ENCODE data around the gene CLSTN3. TPM values are rescaled to one million over a fixed set of nuclear protein-coding genes. Genes with fewer than 3 reads are reported as not detected.

CLSTN3 gene
- total and polyA plus RNA-seq, 4 donors: 30.8 to 74.2 (median 37.0) TPM

- Histone ChIP-seq H3K36me3 (ENCODE audit: control insufficient read depth in 4 of 4, insufficient read depth in 4 of 4, low read length in 4 of 4) (peaks cover 0 to 15% (median 7%) of the 10 kb centered on the region in 4 donors), H3K9me3 (ENCODE audit: control insufficient read depth in 4 of 4, insufficient read depth in 3 of 4, low read length in 3 of 4) (no peaks in the 10 kb centered on the region), H3K27me3 (ENCODE audit: control insufficient read depth in 3 of 3, insufficient read depth in 3 of 3, low read length in 2 of 3) (no peaks in the 10 kb centered on the region), H3K9ac (ENCODE audit: insufficient read depth in 1 of 2, low read length in 2 of 2) (no peak overlapping the region), H3K27ac (ENCODE audit: low read depth in 1 of 2, low read length in 1 of 2) (peak overlapping the region in 1 of 2 donors; percentile 59), H3K4me3 (no peak overlapping the region), H3K4me1 (ENCODE audit: control insufficient read depth in 5 of 5, insufficient read depth in 5 of 5, low read length in 5 of 5) (peaks cover 0 to 23% (median 7%) of the 10 kb centered on the region in 5 donors)
- WGBS, 2 donors: 66 to 71% methylated on average over 8 of the region's 8 CpGs
- DNase-seq (peak; percentile 48 to 76 (median 73)), ATAC-seq (ENCODE audit: insufficient read depth, low FRiP score) (peak; percentile 69)
- TF ChIP-seq CTCF (IDR thresholded peaks at IDR 0.05; ENCODE audit: control extremely low read depth, extremely low read depth): no peak
Measured at GRCh38 chr12:7155471-7156034, 25.4 kb downstream of the CLSTN3 start.

- Histone ChIP-seq H3K27ac (ENCODE audit: low read depth in 1 of 2, low read length in 1 of 2) (peak overlapping the region in 1 of 2 donors; percentile 59), H3K4me1 (ENCODE audit: control insufficient read depth in 5 of 5, insufficient read depth in 5 of 5, low read length in 5 of 5) (peaks cover 0 to 23% (median 3%) of the 10 kb centered on the region in 5 donors), H3K9me3 (ENCODE audit: control insufficient read depth in 4 of 4, insufficient read depth in 3 of 4, low read length in 3 of 4) (no peaks in the 10 kb centered on the region), H3K9ac (ENCODE audit: insufficient read depth in 1 of 2, low read length in 2 of 2) (no peak overlapping the region), H3K27me3 (ENCODE audit: control insufficient read depth in 3 of 3, insufficient read depth in 3 of 3, low read length in 2 of 3) (no peaks in the 10 kb centered on the region), H3K36me3 (ENCODE audit: control insufficient read depth in 4 of 4, insufficient read depth in 4 of 4, low read length in 4 of 4) (peaks cover 0 to 12% (median 0%) of the 10 kb centered on the region in 4 donors), H3K4me3 (peak overlapping the region; percentile 24)
- ATAC-seq (ENCODE audit: insufficient read depth, low FRiP score) (no peak), DNase-seq (no peak)
- TF ChIP-seq CTCF (IDR thresholded peaks at IDR 0.05; ENCODE audit: control extremely low read depth, extremely low read depth): no peak
- 79 to 86% methylated on average over 23 of the region's 24 CpGs for WGBS, 2 donors
Measured at GRCh38 chr12:7156259-7157197, 26.4 kb downstream of the CLSTN3 start.

DNA sequence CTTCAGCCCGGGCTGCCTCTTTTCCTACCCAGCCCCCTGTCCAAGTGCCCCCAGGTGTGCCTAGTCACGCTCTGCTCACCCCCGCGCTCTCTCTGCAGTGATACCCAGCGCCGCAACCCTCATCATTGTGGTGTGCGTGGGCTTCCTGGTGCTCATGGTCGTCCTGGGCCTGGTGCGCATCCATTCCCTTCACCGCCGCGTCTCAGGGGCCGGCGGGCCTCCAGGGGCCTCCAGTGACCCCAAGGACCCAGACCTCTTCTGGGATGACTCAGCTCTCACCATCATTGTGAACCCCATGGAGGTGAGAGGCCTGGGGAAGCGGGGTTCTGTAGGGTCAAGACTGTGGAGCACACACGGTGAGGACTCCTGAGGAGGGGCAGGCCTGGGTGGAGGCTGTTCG, 27.2 kb downstream of the CLSTN3 start:
- Histone ChIP-seq H3K9ac (ENCODE audit: insufficient read depth in 1 of 2, low read length in 2 of 2) (no peak overlapping the region), H3K36me3 (ENCODE audit: control insufficient read depth in 4 of 4, insufficient read depth in 4 of 4, low read length in 4 of 4) (peaks cover 0 to 12% (median 0%) of the 10 kb centered on the region in 4 donors), H3K27ac (ENCODE audit: low read depth in 1 of 2, low read length in 1 of 2) (no peak overlapping the region), H3K9me3 (ENCODE audit: control insufficient read depth in 4 of 4, insufficient read depth in 3 of 4, low read length in 3 of 4) (no peaks in the 10 kb centered on the region), H3K27me3 (ENCODE audit: control insufficient read depth in 3 of 3, insufficient read depth in 3 of 3, low read length in 2 of 3) (no peaks in the 10 kb centered on the region), H3K4me1 (ENCODE audit: control insufficient read depth in 5 of 5, insufficient read depth in 5 of 5, low read length in 5 of 5) (peaks cover 0 to 23% (median 3%) of the 10 kb centered on the region in 5 donors), H3K4me3 (no peak overlapping the region)
- 94 to 95% methylated on average over 17 of the region's 17 CpGs for WGBS, 2 donors
- ATAC-seq (ENCODE audit: insufficient read depth, low FRiP score): no peak
- TF ChIP-seq CTCF (IDR thresholded peaks at IDR 0.05; ENCODE audit: control extremely low read depth, extremely low read depth): no peak
- DNase-seq: no peak

Data from lung (tissue), 12 donors.